GM13977 (cell line): ENCODE measurements around the gene SDCBP2.

Experiments used
- DNase-seq: peaks from one replicate; pipeline ENCODE4 v3.0.0; 2012; ENCODE audit warnings: low spot score
- CTCF ChIP-seq: IDR thresholded peaks from 2 replicates; pipeline ENCODE4 v1.5.1; 2012; ENCODE audit warnings: mild to moderate bottlenecking, control low read depth; ENCODE audit not compliant: insufficient read depth; ENCODE audit errors: extremely low read depth, missing control alignments
- in situ Hi-C: fragments of 300-500 bp; cut with MboI; formaldehyde crosslinking; loops from one replicate; pipeline ENCODE4 v1.12.0; 2022; ENCODE audit warnings: low sequenced_read_pairs, low pct_unique_long_range_greater_than_20kb, mixed read lengths, inconsistent platforms; ENCODE audit not compliant: unreplicated experiment

Gene SDCBP2

DNA sequence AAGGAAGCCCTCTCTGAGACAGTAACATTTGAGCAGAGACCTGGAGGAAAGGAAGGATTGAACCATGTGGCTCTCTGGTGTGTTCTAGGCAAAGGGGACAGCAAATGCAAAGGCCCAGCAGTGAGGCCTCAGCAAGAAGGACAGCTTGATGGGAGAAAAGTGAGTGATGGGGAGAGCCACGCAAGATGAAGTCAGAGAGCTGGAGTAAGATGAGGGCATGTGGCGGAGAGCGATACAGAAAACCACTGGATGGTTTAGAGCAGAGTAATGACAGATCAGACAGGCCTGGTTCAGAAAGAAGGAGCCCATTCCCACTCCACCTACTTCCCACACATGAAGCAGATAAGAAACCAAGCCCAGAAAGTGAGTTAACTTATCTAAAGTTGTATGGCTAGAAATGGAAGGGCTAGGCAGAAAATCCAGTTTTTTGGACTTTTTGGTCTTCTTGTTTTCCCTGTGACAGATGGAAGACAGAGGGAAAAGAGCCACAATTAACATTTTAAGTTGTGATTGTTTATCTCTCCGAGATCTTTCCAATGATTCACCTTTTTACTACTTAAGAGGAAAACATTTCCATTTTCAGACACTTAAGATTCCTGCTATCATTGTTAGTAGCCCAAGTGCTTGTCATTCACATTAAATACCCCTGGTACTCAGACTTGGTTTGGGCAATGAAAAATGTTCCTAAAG is 63.6 kb downstream of the SDCBP2 start:
- DNase-seq, result no peak
- no peak for TF ChIP-seq CTCF
- in situ Hi-C loops, result no loop called here

GRCh38 chr20:1264727-1265126 is 64.2 kb downstream of the SDCBP2 start:
- no peak for TF ChIP-seq CTCF
- in situ Hi-C loops, result no loop called here
- DNase-seq, result no peak

- in situ Hi-C loops, result no loop called here
- TF ChIP-seq CTCF, result no peak
- DNase-seq, result no peak
These were observed 65.1 kb downstream of the SDCBP2 start for GRCh38 chr20:1263853-1264252.
